Muscle of arm (tissue), 12 donors: ENCODE measurements around the gene CDKL2. TPM values are rescaled to one million over a fixed set of nuclear protein-coding genes. Genes with fewer than 3 reads are reported as not detected.
"Not testable (repeated sequence)": the region's sequence is repeated elsewhere in the genome, so short reads cannot be mapped to it uniquely, and the experiment has no call there.

Source experiments
- DNase-seq: peaks from one replicate; pipeline ENCODE4 v3.0.0-alpha.2; 2013
- polyA plus RNA-seq, 12 donors: library from polyadenylated mRNA; unstranded; fragments of 120-200 nt; gene quantifications; one replicate each; pipeline ENCODE4 v1.2.1, GENCODE V29; 2013; ENCODE audit not compliant: insufficient read length in 12 of 12

CDKL2 gene
- polyA plus RNA-seq, 12 donors = 0.09 to 0.68 (median 0.18) TPM; not detected in 3

DNA sequence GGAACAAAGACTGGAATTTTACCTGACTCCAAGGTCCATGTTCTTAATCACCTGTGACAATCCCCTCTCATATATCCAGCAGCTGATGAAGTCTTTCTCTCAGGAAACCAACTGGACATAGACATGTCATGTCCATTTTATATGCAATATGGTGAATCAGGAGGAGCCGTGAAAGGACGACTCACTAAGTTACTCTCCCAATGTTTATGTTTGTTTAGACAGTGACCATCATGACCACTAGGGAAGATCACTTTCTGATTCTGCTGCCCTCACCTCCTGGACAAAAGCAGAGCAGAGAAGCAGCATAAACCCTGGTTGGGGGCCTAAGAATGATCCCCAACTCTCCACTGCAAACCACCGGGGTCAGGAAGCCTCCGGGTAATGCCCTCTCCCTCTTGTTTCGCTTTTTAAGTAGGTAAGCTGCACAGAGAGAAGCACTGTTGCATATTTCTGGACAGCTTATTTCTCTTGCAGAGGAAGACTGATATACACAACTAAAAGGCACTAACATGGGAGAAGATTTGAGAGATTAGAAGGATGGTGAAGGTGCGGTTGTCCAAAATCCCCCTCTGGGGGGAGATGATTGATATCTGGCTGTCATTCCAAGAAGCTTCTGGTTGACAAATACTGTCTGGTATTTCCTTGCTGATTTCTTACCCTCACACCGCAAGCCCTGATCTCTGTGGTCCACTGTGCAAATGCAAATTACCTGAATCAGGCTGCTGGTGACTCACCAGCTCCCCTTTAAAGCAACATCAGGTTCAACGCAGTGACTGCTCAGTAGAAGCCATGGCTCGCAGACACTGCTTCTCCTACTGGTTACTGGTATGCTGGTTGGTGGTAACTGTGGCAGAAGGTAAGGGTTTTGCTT is 74.8 kb downstream of the CDKL2 start, which contains the start of gene ODAPH:
ODAPH (plus strand) TSS at position 773 of the 871 bp plus-strand sequence; CDS start at position 790, 17 bp downstream.
- DNase-seq = no peak

DNA sequence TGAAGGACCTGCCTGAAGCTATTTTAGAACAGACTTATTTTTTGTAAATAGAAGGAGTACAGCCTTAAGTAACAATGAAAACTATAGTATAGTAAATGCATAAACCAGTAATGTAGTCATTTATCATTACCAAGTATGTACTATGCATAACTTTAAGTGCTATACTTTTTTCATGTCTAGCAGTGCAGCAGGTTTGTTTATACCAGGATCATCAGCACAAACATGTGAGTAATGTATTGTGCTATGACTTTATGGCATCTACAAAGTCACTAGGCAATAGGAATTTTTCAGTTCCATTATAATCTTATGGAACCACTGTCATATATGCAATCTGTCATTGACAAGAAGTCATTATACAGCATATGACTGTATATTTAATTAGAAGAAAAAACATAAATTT is 77.9 kb downstream of the CDKL2 start:
- DNase-seq = no peak

DNA sequence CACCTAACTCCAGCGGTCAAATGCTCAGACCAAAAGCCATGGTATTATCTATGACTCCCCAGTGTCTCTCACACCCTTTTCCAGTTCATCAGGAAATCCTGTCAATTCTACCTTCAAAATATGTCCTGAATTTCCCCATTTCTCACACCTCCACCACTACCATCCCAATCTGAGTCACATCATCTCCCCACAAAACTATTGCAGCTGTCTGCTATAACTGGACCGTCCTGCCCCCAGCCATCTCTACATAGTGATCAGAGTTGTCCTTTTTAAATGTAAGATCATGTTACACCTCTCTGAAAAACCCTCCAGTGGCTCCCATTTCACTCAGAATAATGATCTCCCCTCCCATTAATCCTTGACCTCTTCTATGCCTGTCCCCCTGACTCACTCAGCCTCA is 81.3 kb downstream of the CDKL2 start:
- no peak for DNase-seq

DNA sequence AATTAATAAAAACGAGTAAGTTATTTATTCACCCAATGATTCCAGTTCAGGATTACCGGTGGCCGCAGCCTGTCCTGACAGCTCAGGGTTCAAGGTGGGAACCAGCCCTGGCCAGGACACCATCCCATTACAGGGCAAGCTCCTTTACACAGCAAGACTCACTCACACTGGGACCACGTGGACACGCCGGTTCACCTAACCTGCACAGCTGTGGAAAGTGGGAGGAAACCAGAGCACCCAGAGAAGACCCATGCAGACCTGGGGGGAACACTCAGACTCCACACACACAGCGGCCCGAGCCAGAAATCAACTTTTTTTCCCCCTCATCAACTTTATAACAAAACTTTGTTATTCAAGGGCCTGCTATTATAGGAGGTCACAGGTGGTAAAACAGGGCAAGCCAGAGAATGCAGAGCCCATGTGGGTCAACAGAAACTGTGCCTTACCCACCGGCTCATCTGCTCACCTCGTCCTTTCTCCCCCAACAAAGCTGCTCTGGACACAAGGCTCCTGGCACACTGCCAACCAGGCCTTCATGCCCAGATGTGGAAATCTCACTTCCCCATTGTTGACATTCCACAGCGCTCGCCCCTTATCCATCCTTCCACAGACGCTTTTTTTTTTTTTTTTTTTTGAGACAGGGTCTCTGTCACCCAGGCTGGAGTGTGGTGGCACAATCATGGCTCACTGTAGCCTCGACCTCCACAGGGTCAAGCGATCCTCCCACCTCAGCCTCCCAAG is 82.5 kb downstream of the CDKL2 start:
- DNase-seq = peak; percentile 13

DNA sequence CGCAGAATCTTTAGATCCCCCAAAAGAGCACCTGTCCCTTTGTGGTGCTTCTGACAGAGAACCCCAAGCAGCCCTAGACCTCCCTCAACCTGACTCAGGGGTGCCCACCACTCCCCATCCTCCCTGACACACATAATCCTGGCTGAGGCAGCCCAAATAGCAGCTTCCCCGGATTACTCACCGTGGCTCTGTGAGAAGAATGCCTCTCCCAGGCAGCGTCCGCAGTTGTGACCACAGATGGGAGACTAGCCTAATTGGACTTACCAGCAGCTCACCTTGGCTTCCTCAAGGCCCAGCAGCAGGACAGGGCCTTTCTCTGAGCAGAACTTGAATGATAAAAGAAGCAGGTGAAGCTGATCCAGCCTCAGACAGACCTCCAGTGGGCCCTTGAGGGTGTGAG is 84.8 kb downstream of the CDKL2 start:
- no peak for DNase-seq

DNA sequence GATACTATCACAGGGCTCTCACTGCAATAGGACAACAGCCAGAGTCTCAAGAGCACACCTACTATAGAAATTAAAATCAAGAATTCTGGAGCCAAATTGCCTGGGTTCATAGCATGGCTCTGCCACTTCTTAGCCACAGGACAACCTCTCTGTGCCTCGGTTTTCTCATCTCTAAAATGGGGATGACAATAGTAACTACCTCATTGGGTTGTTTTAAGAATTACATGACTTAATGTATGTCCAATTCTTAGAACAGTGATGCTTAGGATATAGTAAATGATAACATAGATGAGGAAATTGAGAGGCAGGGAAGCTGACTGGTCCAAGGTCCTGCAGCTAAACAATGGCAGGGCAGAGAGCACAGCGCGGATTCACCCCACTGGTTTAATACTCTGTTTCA is 85.5 kb downstream of the CDKL2 start:
- no peak for DNase-seq

DNA sequence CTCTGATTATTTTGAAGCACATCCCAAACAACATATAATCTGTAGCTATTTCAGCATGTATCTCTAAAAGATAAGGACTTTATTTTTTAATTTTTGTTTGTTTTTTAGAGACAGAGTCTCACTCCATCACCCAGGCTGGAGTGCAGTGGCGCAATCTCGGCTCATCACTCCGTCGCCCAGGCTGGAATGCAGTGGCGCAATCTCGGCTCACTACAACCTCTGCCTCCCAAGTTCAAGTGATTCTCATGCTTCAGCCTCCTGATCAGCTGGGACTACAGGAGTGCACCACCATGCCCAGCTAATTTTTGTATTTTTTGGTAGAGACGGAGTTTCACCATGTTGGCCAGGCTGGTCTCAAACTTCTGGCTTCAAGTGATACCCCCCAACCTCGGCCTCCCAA is 86.1 kb downstream of the CDKL2 start:
- not testable (repeated sequence) for DNase-seq

DNA sequence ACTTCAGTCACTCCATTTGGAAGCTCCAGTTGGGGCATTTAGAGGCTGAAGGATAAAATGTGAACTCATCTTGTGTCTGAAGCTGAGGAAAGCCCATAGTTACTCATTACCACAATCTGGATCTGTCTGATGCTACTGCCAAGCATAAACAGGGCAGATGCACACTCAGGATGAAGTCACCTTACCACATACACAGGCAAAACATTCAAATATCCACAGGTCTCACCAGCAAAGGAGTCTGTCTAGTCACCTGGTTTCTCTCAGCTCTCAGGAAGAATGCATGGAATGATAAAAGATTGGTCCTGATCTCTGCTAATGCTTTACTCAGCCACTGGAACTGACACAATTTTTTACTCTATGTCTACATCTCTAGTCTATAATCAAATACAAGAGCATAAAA is 87.5 kb downstream of the CDKL2 start:
- no peak for DNase-seq

DNA sequence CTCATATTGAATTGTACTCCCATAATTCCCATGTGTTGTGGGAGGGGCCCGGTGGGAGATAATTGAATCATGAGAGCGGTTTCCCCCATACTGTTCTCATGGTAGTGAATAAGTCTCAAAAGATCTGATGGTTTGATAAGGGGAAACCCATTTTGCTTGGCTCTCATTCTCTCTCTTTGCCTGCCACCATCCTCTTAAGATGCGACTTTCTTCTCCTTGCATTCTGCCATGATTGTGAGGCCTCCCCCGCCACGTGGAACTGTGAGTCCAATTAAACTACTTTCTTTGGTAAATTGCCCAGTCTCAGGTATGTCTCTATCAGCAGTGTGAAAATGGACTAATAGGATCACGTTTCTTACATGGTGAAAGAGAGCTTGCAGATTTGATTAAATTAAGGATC is 93.0 kb downstream of the CDKL2 start:
- DNase-seq = not testable (repeated sequence)

DNA sequence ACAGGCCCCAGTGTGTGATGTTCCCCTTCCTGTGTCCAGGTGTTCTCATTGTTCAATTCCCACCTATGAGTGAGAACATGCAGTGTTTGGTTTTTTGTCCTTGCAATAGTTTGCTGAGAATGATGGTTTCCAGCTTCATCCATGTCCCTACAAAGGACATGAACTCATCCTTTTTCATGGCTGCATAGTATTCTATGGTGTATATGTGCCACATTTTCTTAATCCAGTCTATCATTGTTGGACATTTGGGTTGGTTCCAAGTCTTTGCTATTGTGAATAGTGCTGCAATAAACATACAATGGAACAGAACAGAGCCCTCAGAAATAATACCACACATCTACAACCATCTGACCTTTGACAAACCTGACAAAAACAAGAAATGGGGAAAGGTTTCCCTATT is 96.4 kb downstream of the CDKL2 start:
- DNase-seq = not testable (repeated sequence)

DNA sequence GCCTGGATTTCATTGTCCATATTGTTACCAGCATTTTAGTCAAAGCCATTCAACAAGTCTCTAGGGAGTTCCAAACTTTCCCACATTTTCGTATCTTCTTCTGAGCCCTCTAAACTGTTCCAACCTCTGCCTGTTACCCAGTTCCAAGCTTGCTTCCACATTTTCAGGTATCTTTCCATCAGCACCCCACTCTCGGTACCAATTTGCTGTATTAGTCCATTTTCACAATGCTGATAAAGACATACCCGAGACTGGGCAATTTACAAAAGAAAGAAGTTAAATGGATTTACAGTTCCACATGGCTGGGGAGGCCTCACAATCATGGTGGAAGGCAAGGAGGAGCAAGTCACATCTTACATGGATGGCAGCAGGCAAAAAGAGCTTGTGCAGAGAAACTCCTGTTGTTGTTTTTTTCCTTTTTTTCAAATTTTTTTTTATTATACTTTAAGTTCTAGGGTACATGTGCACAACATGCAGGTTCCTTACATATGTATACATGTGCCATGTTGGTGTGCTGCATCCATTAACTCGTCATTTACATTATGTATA is 96.9 kb downstream of the CDKL2 start:
- DNase-seq = not testable (repeated sequence)

DNA sequence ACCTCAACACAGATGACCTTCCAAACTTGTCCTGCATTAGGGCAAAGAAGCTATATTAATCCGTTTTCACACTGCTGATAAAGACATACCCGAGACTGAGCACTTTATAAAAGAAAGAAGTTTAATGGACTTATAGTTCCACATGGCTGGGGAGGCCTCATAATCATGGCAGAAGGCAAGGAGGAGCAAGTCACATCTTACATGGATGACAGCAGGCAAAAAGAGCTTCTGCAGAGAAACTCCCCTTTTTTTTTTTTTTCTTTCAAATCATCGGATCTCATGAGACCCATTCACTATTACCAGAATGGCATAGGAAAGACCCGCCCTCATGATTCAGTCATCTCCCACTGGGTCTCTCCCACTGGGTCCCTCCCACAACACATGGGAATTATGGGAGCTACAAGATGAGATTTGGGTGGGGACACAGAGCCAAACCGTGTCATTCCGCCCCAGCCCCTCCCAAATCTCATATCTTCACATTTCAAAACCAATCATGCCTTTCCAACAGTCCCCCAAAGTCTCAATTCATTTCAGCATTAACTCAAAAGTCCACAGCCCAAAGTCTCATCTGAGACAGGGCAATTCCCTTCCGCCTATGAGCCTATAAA is 98.7 kb downstream of the CDKL2 start:
- not testable (repeated sequence) for DNase-seq

DNA sequence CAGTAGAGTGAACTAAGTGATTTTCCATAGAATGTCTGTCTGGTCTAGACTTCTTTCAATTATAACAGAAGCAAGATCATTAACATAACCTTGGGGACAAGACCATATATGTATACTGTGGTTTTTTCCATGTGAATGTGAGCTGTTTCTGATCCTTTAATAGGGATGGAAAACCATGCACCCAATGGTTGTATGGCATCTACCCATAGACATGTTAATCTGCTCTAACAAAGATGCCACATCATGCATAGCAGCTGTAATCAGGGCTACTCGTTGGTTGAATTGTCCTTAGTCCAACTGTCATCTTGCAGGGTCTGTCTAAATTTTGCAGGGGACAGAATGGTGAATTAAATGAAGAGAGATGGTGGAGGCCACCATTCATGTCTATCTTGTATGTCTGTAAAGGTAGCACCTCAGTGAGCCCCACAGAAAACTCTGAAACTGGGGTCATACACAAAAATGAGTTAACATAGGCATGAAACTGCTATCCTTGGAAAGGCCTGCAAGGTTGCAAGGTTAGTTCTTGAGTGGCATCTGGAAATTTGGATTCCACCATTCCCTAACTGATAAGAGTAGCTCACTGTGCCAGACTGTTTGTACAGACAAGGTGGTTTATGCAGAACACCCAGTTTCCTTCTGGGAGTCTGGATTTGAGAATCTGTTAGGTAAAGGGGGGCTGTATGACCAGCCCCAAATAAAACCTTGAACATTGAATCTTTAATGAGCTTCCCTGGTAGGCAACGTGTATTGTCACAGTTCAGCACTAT is 99.6 kb downstream of the CDKL2 start:
- no peak for DNase-seq

Other genes with a start within 250 kb of the CDKL2 start
- gene RCHY1, start 116.1 kb downstream of the CDKL2 start, polyA plus RNA-seq = 10 to 100 TPM in 11 of 12 donors, not detected in 1; 14.0 to 34.4 (median 30.1) TPM
- gene THAP6, start 116.1 kb downstream of the CDKL2 start, polyA plus RNA-seq = 10 to 100 TPM in 11 of 12 donors, not detected in 1; 12.2 to 26.1 (median 19.2) TPM
- under 1 TPM in 3 of 12 donors, not detected in 9; 0.21 to 0.51 (median 0.29) TPM for gene ODAPH, start 74.5 kb downstream of the CDKL2 start, polyA plus RNA-seq
- gene G3BP2, start 42.9 kb upstream of the CDKL2 start, polyA plus RNA-seq = 100 to 1,000 TPM in 11 of 12 donors, not detected in 1; 110 to 230 (median 163) TPM
- 100 to 1,000 TPM in 11 of 12 donors, not detected in 1; 122 to 292 (median 220) TPM for gene USO1, start 94.0 kb upstream of the CDKL2 start, polyA plus RNA-seq